HEK293 (cell line): ENCODE measurements around the gene STEEP1.

ENCODE experiments used
- CTCF ChIA-PET: fragments of 350-600 bp; formaldehyde crosslinking; extraction: SDS; loops from one replicate; lab custom pipeline; 2021; ENCODE audit warnings: antibody characterized with exemption; lab: Yijun Ruan, JAX
- POLR2A ChIA-PET: fragments of 300-600 bp; formaldehyde crosslinking; extraction: SDS; loops from one replicate; lab custom pipeline; 2020; ENCODE audit warnings: antibody characterized with exemption, inconsistent platforms; lab: Yijun Ruan, JAX
- H3K27ac ChIP-seq: fragments of 200-500 bp; sonication (Bioruptor generic); 2 replicates; pipeline ENCODE4 v1.5.1; 2014; ENCODE audit warnings: low read depth, low read length, control low read depth, inconsistent platforms; ENCODE audit errors: extremely low read depth
- H3K36me3 ChIP-seq, 2 experiments: fragments of 200-500 bp in 1 of 2; sonication (Bioruptor generic) in 1 of 2; 1 replicate in 1 of 2; 2 replicates in 1 of 2; pipeline ENCODE4 v1.5.1; 2014 to 2017; ENCODE audit warnings: inconsistent platforms in 2 of 2, low read length in 2 of 2; ENCODE audit not compliant: control insufficient read depth in 2 of 2, insufficient read depth in 1 of 2
- H3K4me1 ChIP-seq: fragments of 200-500 bp; sonication (Bioruptor generic); 2 replicates; pipeline ENCODE4 v1.5.1; 2014; ENCODE audit warnings: mild to moderate bottlenecking, low read length, inconsistent platforms; ENCODE audit not compliant: control insufficient read depth, insufficient read depth
- H3K4me3 ChIP-seq: 2 replicates; pipeline ENCODE4 v1.5.1; 2011; ENCODE audit warnings: low read depth, mild to moderate bottlenecking, control low read depth, low read length, moderate library complexity
- H3K9me3 ChIP-seq: fragments of 200-500 bp; sonication (Bioruptor generic); 2 replicates; pipeline ENCODE4 v1.5.1; 2014; ENCODE audit warnings: low read depth, low read length, inconsistent platforms; ENCODE audit not compliant: control insufficient read depth, insufficient read depth
- IKZF3 ChIP-seq: fragments of 450-650 bp; IDR thresholded peaks from 2 replicates; pipeline ENCODE4 v1.5.0; 2018; ENCODE audit warnings: missing biosample characterization, mild to moderate bottlenecking, missing genetic modification characterization, moderate library complexity
- KLF7 ChIP-seq: fragments of 450-650 bp; formaldehyde crosslinking; IDR thresholded peaks from 2 replicates; pipeline ENCODE4 v1.5.1; 2016; ENCODE audit warnings: missing biosample characterization, missing genetic modification characterization, borderline replicate concordance
- OSR2 ChIP-seq: fragments of 450-650 bp; formaldehyde crosslinking; IDR thresholded peaks from 2 replicates; pipeline ENCODE4 v1.5.1; 2016; ENCODE audit warnings: missing biosample characterization, missing genetic modification characterization
- PATZ1 ChIP-seq: fragments of 450-650 bp; formaldehyde crosslinking; IDR thresholded peaks from 2 replicates; pipeline ENCODE4 v1.5.1; 2016; ENCODE audit warnings: missing biosample characterization, missing genetic modification characterization
- SETDB1 ChIP-seq: IDR thresholded peaks from one replicate; pipeline ENCODE4 v1.6.1; 2017; ENCODE audit warnings: mild to moderate bottlenecking, low read length, moderate library complexity, mixed read lengths; ENCODE audit not compliant: insufficient read length
- YY1 ChIP-seq: fragments of 450-650 bp; formaldehyde crosslinking; IDR thresholded peaks from 2 replicates; pipeline ENCODE4 v1.5.1; 2018; ENCODE audit warnings: missing biosample characterization, missing genetic modification characterization
- ZBTB20 ChIP-seq: fragments of 450-650 bp; formaldehyde crosslinking; IDR thresholded peaks from 2 replicates; pipeline ENCODE4 v1.5.1; 2016; ENCODE audit warnings: missing biosample characterization, missing genetic modification characterization
- ZBTB44 ChIP-seq: fragments of 450-650 bp; IDR thresholded peaks from 2 replicates; pipeline ENCODE4 v1.5.1; 2018; ENCODE audit warnings: missing biosample characterization, mild to moderate bottlenecking, missing genetic modification characterization
- ZFP69B ChIP-seq: fragments of 450-650 bp; formaldehyde crosslinking; IDR thresholded peaks from 2 replicates; pipeline ENCODE4 v1.5.1; 2016; ENCODE audit warnings: missing biosample characterization, missing genetic modification characterization
- ZNF184 ChIP-seq: fragments of 450-650 bp; IDR thresholded peaks from 2 replicates; pipeline ENCODE4 v1.5.1; 2018; ENCODE audit warnings: missing biosample characterization, mild to moderate bottlenecking, missing genetic modification characterization
- ZNF211 ChIP-seq: fragments of 450-650 bp; formaldehyde crosslinking; IDR thresholded peaks from 2 replicates; pipeline ENCODE4 v1.5.1; 2016; ENCODE audit warnings: low read depth, missing biosample characterization, missing genetic modification characterization
- ZNF548 ChIP-seq: fragments of 450-650 bp; formaldehyde crosslinking; IDR thresholded peaks from 2 replicates; pipeline ENCODE4 v1.5.1; 2016; ENCODE audit warnings: missing biosample characterization, missing genetic modification characterization
- ZNF558 ChIP-seq: fragments of 450-650 bp; formaldehyde crosslinking; IDR thresholded peaks from 2 replicates; pipeline ENCODE4 v1.5.1; 2016; ENCODE audit warnings: missing biosample characterization, missing genetic modification characterization
- ZNF600 ChIP-seq: fragments of 450-650 bp; formaldehyde crosslinking; IDR thresholded peaks from 2 replicates; pipeline ENCODE4 v1.5.1; 2016; ENCODE audit warnings: missing biosample characterization, missing genetic modification characterization
- ZNF624 ChIP-seq: fragments of 450-650 bp; formaldehyde crosslinking; IDR thresholded peaks from 2 replicates; pipeline ENCODE4 v1.5.1; 2017; ENCODE audit warnings: missing biosample characterization, missing genetic modification characterization
- ZNF639 ChIP-seq: fragments of 450-650 bp; formaldehyde crosslinking; IDR thresholded peaks from 2 replicates; pipeline ENCODE4 v1.5.1; 2016; ENCODE audit warnings: missing biosample characterization, missing genetic modification characterization
- ZNF747 ChIP-seq: fragments of 450-650 bp; formaldehyde crosslinking; IDR thresholded peaks from 2 replicates; pipeline ENCODE4 v1.5.1; 2016; ENCODE audit warnings: missing biosample characterization, missing genetic modification characterization
- ZNF76 ChIP-seq: fragments of 450-650 bp; formaldehyde crosslinking; IDR thresholded peaks from 2 replicates; pipeline ENCODE4; 2016; ENCODE audit warnings: low read depth, missing biosample characterization, missing genetic modification characterization, borderline replicate concordance
- ZNF791 ChIP-seq: fragments of 450-650 bp; formaldehyde crosslinking; IDR thresholded peaks from 2 replicates; pipeline ENCODE4 v1.5.1; 2016; ENCODE audit warnings: missing biosample characterization, missing genetic modification characterization
- ZNF837 ChIP-seq: fragments of 450-650 bp; formaldehyde crosslinking; IDR thresholded peaks from 2 replicates; pipeline ENCODE4 v1.5.1; 2016; ENCODE audit warnings: missing biosample characterization, missing genetic modification characterization
- ZXDB ChIP-seq: fragments of 450-650 bp; formaldehyde crosslinking; IDR thresholded peaks from 2 replicates; pipeline ENCODE4 v1.5.1; 2016; ENCODE audit warnings: missing biosample characterization, missing genetic modification characterization
- TF ChIP-seq, protein P1 (sequence below): fragments of 450-650 bp; formaldehyde crosslinking; IDR thresholded peaks from 2 replicates; pipeline ENCODE4 v1.5.1; 2017; ENCODE audit warnings: missing biosample characterization, missing genetic modification characterization
- TF ChIP-seq, protein P2 (sequence below): fragments of 450-650 bp; formaldehyde crosslinking; IDR thresholded peaks from 2 replicates; pipeline ENCODE4 v1.5.1; 2016; ENCODE audit warnings: missing biosample characterization, missing genetic modification characterization
- TF ChIP-seq, protein P3 (sequence below): fragments of 450-650 bp; IDR thresholded peaks from 2 replicates; pipeline ENCODE4 v1.5.1; 2018; ENCODE audit warnings: missing biosample characterization, missing genetic modification characterization

The STEEP1 gene

GRCh38 chrX:119574394-119575266 is 9.4 kb upstream of the STEEP1 start, which contains the start of gene UBE2A:
UBE2A (plus strand) TSS chrX:119574563; CDS start chrX:119574712, 149 bp downstream.
- POLR2A ChIA-PET, result interaction anchor here (0.5 to 2.4 kb wide), 16 partner anchors 8 to 278 kb away, joined by 3 to 20 read pairs (median 5); partner anchors contain the start of genes NKRF, RPL39, SEPTIN6 and STEEP1
- H3K4me1 ChIP-seq, result peaks cover 5% of the 10 kb centered on the region; the same call in 1 of the 2 replicates
- TF ChIP-seq OSR2 (tag by site-specific recombination), result no peak
- no peak for TF ChIP-seq ZNF558
- TF ChIP-seq ZNF211, result no peak
- TF ChIP-seq, protein P1, sequence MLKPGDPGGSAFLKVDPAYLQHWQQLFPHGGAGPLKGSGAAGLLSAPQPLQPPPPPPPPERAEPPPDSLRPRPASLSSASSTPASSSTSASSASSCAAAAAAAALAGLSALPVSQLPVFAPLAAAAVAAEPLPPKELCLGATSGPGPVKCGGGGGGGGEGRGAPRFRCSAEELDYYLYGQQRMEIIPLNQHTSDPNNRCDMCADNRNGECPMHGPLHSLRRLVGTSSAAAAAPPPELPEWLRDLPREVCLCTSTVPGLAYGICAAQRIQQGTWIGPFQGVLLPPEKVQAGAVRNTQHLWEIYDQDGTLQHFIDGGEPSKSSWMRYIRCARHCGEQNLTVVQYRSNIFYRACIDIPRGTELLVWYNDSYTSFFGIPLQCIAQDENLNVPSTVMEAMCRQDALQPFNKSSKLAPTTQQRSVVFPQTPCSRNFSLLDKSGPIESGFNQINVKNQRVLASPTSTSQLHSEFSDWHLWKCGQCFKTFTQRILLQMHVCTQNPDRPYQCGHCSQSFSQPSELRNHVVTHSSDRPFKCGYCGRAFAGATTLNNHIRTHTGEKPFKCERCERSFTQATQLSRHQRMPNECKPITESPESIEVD (tag by site-specific recombination), result peak; percentile 12; the same call in 1 of the 2 replicates
- no peak for TF ChIP-seq YY1
- peak; percentile 90 for TF ChIP-seq PATZ1 (tag by site-specific recombination)
- no peak for TF ChIP-seq ZNF747 (tag by site-specific recombination)
- TF ChIP-seq, protein P2, sequence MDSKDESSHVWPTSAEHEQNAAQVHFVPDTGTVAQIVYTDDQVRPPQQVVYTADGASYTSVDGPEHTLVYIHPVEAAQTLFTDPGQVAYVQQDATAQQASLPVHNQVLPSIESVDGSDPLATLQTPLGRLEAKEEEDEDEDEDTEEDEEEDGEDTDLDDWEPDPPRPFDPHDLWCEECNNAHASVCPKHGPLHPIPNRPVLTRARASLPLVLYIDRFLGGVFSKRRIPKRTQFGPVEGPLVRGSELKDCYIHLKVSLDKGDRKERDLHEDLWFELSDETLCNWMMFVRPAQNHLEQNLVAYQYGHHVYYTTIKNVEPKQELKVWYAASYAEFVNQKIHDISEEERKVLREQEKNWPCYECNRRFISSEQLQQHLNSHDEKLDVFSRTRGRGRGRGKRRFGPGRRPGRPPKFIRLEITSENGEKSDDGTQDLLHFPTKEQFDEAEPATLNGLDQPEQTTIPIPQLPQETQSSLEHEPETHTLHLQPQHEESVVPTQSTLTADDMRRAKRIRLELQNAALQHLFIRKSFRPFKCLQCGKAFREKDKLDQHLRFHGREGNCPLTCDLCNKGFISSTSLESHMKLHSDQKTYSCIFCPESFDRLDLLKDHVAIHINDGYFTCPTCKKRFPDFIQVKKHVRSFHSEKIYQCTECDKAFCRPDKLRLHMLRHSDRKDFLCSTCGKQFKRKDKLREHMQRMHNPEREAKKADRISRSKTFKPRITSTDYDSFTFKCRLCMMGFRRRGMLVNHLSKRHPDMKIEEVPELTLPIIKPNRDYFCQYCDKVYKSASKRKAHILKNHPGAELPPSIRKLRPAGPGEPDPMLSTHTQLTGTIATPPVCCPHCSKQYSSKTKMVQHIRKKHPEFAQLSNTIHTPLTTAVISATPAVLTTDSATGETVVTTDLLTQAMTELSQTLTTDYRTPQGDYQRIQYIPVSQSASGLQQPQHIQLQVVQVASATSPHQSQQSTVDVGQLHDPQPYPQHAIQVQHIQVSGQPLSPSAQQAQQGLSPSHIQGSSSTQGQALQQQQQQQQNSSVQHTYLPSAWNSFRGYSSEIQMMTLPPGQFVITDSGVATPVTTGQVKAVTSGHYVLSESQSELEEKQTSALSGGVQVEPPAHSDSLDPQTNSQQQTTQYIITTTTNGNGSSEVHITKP (tag by site-specific recombination), result peak; percentile 98
- TF ChIP-seq ZNF600 (tag by site-specific recombination), result no peak
- peak; percentile 45 for TF ChIP-seq ZXDB
- TF ChIP-seq IKZF3 (tag by site-specific recombination), result 0 out of 2 replicates have a peak, but pooled peaks have one; percentile 23
- no peak for TF ChIP-seq ZNF548 (tag by site-specific recombination)
- TF ChIP-seq KLF7 (tag by site-specific recombination), result peak; percentile 92
- TF ChIP-seq ZNF837 (tag by site-specific recombination), result no peak
- TF ChIP-seq ZNF184 (tag by site-specific recombination), result no peak
- 0 out of 2 replicates have a peak, but pooled peaks have one; percentile 81 for TF ChIP-seq ZFP69B (tag by site-specific recombination)
- TF ChIP-seq ZNF76 (tag by site-specific recombination), result peak; percentile 74
- peak; percentile 62; the same call in 1 of the 2 replicates for TF ChIP-seq ZBTB44 (tag by site-specific recombination)
- no peak for TF ChIP-seq ZNF791 (tag by site-specific recombination)
- peak; percentile 13; the same call in 1 of the 2 replicates for TF ChIP-seq ZNF639 (tag by site-specific recombination)
- no peak for TF ChIP-seq SETDB1
- 0 out of 2 replicates have a peak, but pooled peaks have one; percentile 14 for TF ChIP-seq ZBTB20 (tag by site-specific recombination)
- no peak for TF ChIP-seq ZNF624 (tag by site-specific recombination)
- TF ChIP-seq, protein P3, sequence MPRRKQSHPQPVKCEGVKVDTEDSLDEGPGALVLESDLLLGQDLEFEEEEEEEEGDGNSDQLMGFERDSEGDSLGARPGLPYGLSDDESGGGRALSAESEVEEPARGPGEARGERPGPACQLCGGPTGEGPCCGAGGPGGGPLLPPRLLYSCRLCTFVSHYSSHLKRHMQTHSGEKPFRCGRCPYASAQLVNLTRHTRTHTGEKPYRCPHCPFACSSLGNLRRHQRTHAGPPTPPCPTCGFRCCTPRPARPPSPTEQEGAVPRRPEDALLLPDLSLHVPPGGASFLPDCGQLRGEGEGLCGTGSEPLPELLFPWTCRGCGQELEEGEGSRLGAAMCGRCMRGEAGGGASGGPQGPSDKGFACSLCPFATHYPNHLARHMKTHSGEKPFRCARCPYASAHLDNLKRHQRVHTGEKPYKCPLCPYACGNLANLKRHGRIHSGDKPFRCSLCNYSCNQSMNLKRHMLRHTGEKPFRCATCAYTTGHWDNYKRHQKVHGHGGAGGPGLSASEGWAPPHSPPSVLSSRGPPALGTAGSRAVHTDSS (tag by site-specific recombination), result 0 out of 2 replicates have a peak, but pooled peaks have one; percentile 5

More at GRCh38 chrX:119574394-119575266, 9.4 kb upstream of the STEEP1 start, which contains the start of gene UBE2A:
- CTCF ChIA-PET, result interaction anchor here (0.6 to 1.3 kb wide), 4 partner anchors 7 to 155 kb away, joined by 3 to 4 read pairs (median 3); no protein-coding TSS in a partner anchor
- Histone ChIP-seq H3K36me3 (peaks cover 7 to 10% of the 10 kb centered on the region in 2 experiments), H3K27ac (peak within 1 kb of the TSS; percentile 64; the same call in 1 of the 2 replicates), H3K4me3 (peak within 1 kb of the TSS; percentile 76), H3K9me3 (no peaks in the 10 kb centered on the region)
